HepG2 (cell line): ENCODE measurements around the gene PCGF6. TPM values are rescaled to one million over a fixed set of nuclear protein-coding genes. Genes with fewer than 3 reads are reported as not detected.

Source experiments
- ATF6 ChIP-seq: sonication (generic); formaldehyde crosslinking; conservative IDR thresholded peaks from 2 replicates; pipeline ENCODE4 v1.4.0; 2020; ENCODE audit warnings: missing genetic modification reagents
- ELF1 ChIP-seq: sonication (generic); formaldehyde crosslinking; IDR thresholded peaks from 2 replicates; pipeline ENCODE4 v1.4.0; 2020; ENCODE audit warnings: missing genetic modification reagents
- JUNB ChIP-seq: sonication (generic); formaldehyde crosslinking; IDR thresholded peaks from 2 replicates; pipeline ENCODE4 v1.8.0; 2022; ENCODE audit warnings: missing genetic modification reagents, mild to moderate bottlenecking, borderline replicate concordance
- KDM3A ChIP-seq: IDR thresholded peaks from 2 replicates; pipeline ENCODE4 v1.6.1; 2018; ENCODE audit warnings: low read depth, missing compliant biosample characterization
- POLR2AphosphoS5 ChIP-seq: IDR thresholded peaks from 2 replicates; pipeline ENCODE4 v1.6.1; 2012; ENCODE audit warnings: low read depth, low read length
- RBM39 ChIP-seq: fragments of 200-400 bp; formaldehyde crosslinking; IDR thresholded peaks from one replicate; pipeline ENCODE4 v1.6.1; 2018; ENCODE audit warnings: antibody characterized with exemption, mild to moderate bottlenecking, low read depth, low read length; ENCODE audit not compliant: poor library complexity, severe bottlenecking
- REPIN1 ChIP-seq: sonication (generic); formaldehyde crosslinking; IDR thresholded peaks from 2 replicates; pipeline ENCODE4 v1.8.0; 2022; ENCODE audit warnings: missing genetic modification reagents, low read depth, mild to moderate bottlenecking, borderline replicate concordance
- SP1 ChIP-seq, 2 experiments: fragments of 450-650 bp in 1 of 2; sonication (generic) in 1 of 2; formaldehyde crosslinking in 1 of 2; IDR thresholded peaks; 2 replicates each; pipeline versions ENCODE4 v1.4.0 to v1.6.1; 2016 to 2020; ENCODE audit warnings: missing genetic modification reagents in 1 of 2
- ZGPAT ChIP-seq: IDR thresholded peaks from 2 replicates; pipeline ENCODE4 v1.6.1; 2016; ENCODE audit warnings: mild to moderate bottlenecking
- ZNF318 ChIP-seq: sonication (generic); formaldehyde crosslinking; IDR thresholded peaks from 2 replicates; pipeline ENCODE4 v1.4.0; 2020; ENCODE audit warnings: mild to moderate bottlenecking, missing genetic modification reagents
- ZNF343 ChIP-seq: sonication (generic); formaldehyde crosslinking; IDR thresholded peaks from 2 replicates; pipeline ENCODE4 v1.4.0; 2020; ENCODE audit warnings: mild to moderate bottlenecking, missing genetic modification reagents
- ZNF354B ChIP-seq: sonication (generic); formaldehyde crosslinking; IDR thresholded peaks from 2 replicates; pipeline ENCODE4 v1.8.0; 2022; ENCODE audit warnings: mild to moderate bottlenecking, missing genetic modification reagents
- ZNF501 ChIP-seq: sonication (generic); formaldehyde crosslinking; IDR thresholded peaks from 2 replicates; pipeline ENCODE4 v1.5.1; 2020; ENCODE audit warnings: mild to moderate bottlenecking, moderate library complexity, missing genetic modification reagents
- ZNF563 ChIP-seq: sonication (generic); formaldehyde crosslinking; IDR thresholded peaks from 2 replicates; pipeline ENCODE4 v1.8.0; 2022; ENCODE audit warnings: mild to moderate bottlenecking, moderate library complexity, missing genetic modification reagents
- ZNF660 ChIP-seq: sonication (generic); formaldehyde crosslinking; IDR thresholded peaks from 2 replicates; pipeline ENCODE4 v1.5.1; 2020; ENCODE audit warnings: mild to moderate bottlenecking, low read depth, missing genetic modification reagents, borderline replicate concordance
- ZNF768 ChIP-seq: sonication (generic); formaldehyde crosslinking; IDR thresholded peaks from 2 replicates; pipeline ENCODE4 v1.4.0; 2020; ENCODE audit warnings: missing genetic modification reagents
- ZNF772 ChIP-seq: sonication (generic); formaldehyde crosslinking; IDR thresholded peaks from 2 replicates; pipeline ENCODE4 v1.5.0; 2020; ENCODE audit warnings: mild to moderate bottlenecking, missing genetic modification reagents
- polyA plus RNA-seq, 8 experiments: library from polyadenylated mRNA; depleted of rRNA in 3 of 8; stranded (reverse) in 7 of 8; unstranded in 1 of 8; fragments of >200 nt; fragmentation: Illumina TruSeq in 4 of 8; extraction: Trizol in 4 of 8; gene quantifications; 2 replicates each; pipeline versions ENCODE4 v1.2.1 to v1.2.3, GENCODE V29; 2011 to 2016; ENCODE audit warnings: low read depth in 4 of 8, missing spikeins in 1 of 8, mixed read lengths in 1 of 8; ENCODE audit not compliant: insufficient read depth in 1 of 8
- total RNA-seq, 5 experiments: library from RNA; depleted of rRNA; stranded (reverse); fragments of >200 nt; fragmentation: Illumina TruSeq; extraction: Trizol; gene quantifications; 2 replicates each; pipeline ENCODE4 v1.2.3, GENCODE V29; 2016; ENCODE audit warnings: low read depth in 1 of 5

The PCGF6 gene
- total and polyA plus RNA-seq, 2 of the 13 experiments (the other 11 are each of a cell fraction or from before 2014, with no cell fraction given) = 5.2 to 19.4 TPM

GRCh38 chr10:103350517-103351260, at the start of gene PCGF6 (continued):
- peak; percentile 80; the same call in 1 of the 2 replicates for TF ChIP-seq ZNF772 (CRISPR knock-in tag)
- TF ChIP-seq RBM39 = no peak
- peak; percentile 79; the same call in 1 of the 2 replicates for TF ChIP-seq ZGPAT
- TF ChIP-seq ZNF354B = no peak
- TF ChIP-seq ATF6 = no peak
- no peak for TF ChIP-seq REPIN1 (CRISPR knock-in tag)
- no peak; the same call in 1 of the 2 replicates for TF ChIP-seq ZNF768 (CRISPR knock-in tag)
- TF ChIP-seq JUNB (CRISPR knock-in tag) = no peak
- peak; percentile 55; the same call in 1 of the 2 replicates for TF ChIP-seq ZNF318 (CRISPR knock-in tag)
- peak; percentile 72 for TF ChIP-seq ZNF501 (CRISPR knock-in tag)
- no peak for TF ChIP-seq SP1 (IDR thresholded peaks at IDR 0.05)
- TF ChIP-seq SP1 (CRISPR knock-in tag; IDR thresholded peaks at IDR 0.05) = peak; percentile 18; the same call in 1 of the 2 replicates
- TF ChIP-seq ZNF660 (CRISPR knock-in tag) = no peak
- peak; percentile 65 for TF ChIP-seq POLR2AphosphoS5
- TF ChIP-seq ZNF563 (CRISPR knock-in tag) = peak; percentile 75
- peak; percentile 51; the same call in 1 of the 2 replicates for TF ChIP-seq ZNF343 (CRISPR knock-in tag)
- no peak for TF ChIP-seq KDM3A
- no peak for TF ChIP-seq ELF1
